Natural killer cell (primary cell): ENCODE data around the gene TNFSF12. TPM values are rescaled to one million over a fixed set of nuclear protein-coding genes. Genes with fewer than 3 reads are reported as not detected.
"Not testable (repeated sequence)": the region's sequence is repeated elsewhere in the genome, so short reads cannot be mapped to it uniquely, and the experiment has no call there.

Experiments
- ATAC-seq, 3 donors: fragments of 150-1000 bp in 2 of 3; fragments of 200-7000 bp in 1 of 3; cut with Tn5 transposase; 1 replicate in 1 of 3; 2 replicates in 2 of 3; pipeline ENCODE4 v1.10.0; 2021; ENCODE audit warnings: mild to moderate bottlenecking in 2 of 3, moderate library complexity in 2 of 3
- DNase-seq, 2 donors: peaks; one replicate each; pipeline versions ENCODE4 v3.0.0 to v3.0.0-alpha.2; 2013 to 2021; ENCODE audit warnings: mixed read lengths in 1 of 2
- H3K27ac ChIP-seq: one replicate; pipeline ENCODE4 v1.5.1; 2013; ENCODE audit warnings: mild to moderate bottlenecking, low read length
- H3K27me3 ChIP-seq: one replicate; pipeline ENCODE4 v1.6.1; 2013; ENCODE audit warnings: low read length; ENCODE audit not compliant: control insufficient read depth, insufficient read depth
- H3K36me3 ChIP-seq: one replicate; pipeline ENCODE4 v1.6.1; 2013; ENCODE audit warnings: low read length; ENCODE audit not compliant: control insufficient read depth, insufficient read depth
- H3K4me1 ChIP-seq: one replicate; pipeline ENCODE4 v1.6.1; 2013; ENCODE audit warnings: low read length; ENCODE audit not compliant: control insufficient read depth, insufficient read depth
- H3K4me3 ChIP-seq: one replicate; pipeline ENCODE4 v1.5.1; 2013; ENCODE audit warnings: low read length
- H3K9me3 ChIP-seq: one replicate; pipeline ENCODE4 v1.6.1; 2013; ENCODE audit warnings: low read length; ENCODE audit not compliant: control insufficient read depth, insufficient read depth
- H3K27ac Mint-ChIP-seq, 2 donors: one replicate each; pipeline ENCODE4 v1.8.0; 2022; ENCODE audit warnings: mild to moderate bottlenecking in 2 of 2, mixed read lengths in 2 of 2, moderate library complexity in 1 of 2
- H3K27me3 Mint-ChIP-seq, 2 donors: one replicate each; pipeline ENCODE4 v1.8.0; 2022; ENCODE audit warnings: low read depth in 2 of 2, mixed read lengths in 2 of 2
- H3K36me3 Mint-ChIP-seq: one replicate; pipeline ENCODE4 v1.8.0; 2022; ENCODE audit warnings: mixed read lengths
- H3K4me1 Mint-ChIP-seq, 2 donors: one replicate each; pipeline ENCODE4 v1.8.0; 2022; ENCODE audit warnings: mixed read lengths in 2 of 2
- H3K4me3 Mint-ChIP-seq: one replicate; pipeline ENCODE4 v1.8.0; 2022; ENCODE audit warnings: mild to moderate bottlenecking, moderate library complexity, mixed read lengths
- H3K9me3 Mint-ChIP-seq, 2 donors: one replicate each; pipeline ENCODE4 v1.8.0; 2022; ENCODE audit warnings: mixed read lengths in 2 of 2
- CTCF ChIP-seq: fragments of 200-600 bp; IDR thresholded peaks from one replicate; pipeline ENCODE4 v1.8.0; 2022; ENCODE audit warnings: antibody characterized with exemption
- WGBS: methylation state at CpG from one replicate; pipeline ENCODE4 v1.1.7; 2013; ENCODE audit warnings: missing lambda C conversion rate; ENCODE audit not compliant: insufficient coverage; 5-methylcytosine and 5-hydroxymethylcytosine counted together
- intact Hi-C: fragments of 100-400 bp; cut with micrococcal nuclease; formaldehyde crosslinking; loops from one replicate; pipeline ENCODE4 v1.14.2; 2022
- total RNA-seq, 4 donors: library from RNA; stranded (reverse); fragments of 120-200 nt in 1 of 4; gene quantifications; one replicate each; pipeline versions ENCODE4 v1.2.3 to v1.2.4, GENCODE V29; 2013 to 2022

The TNFSF12 gene
- total RNA-seq, 3 donors from 2014 or later (not counting 1 experiment from before 2014, with no cell fraction given), result 49.1 to 62.6 (median 60.3) TPM

GRCh38 chr17:7592422-7593021, 43.7 kb downstream of the TNFSF12 start:
- Mint-ChIP-seq H3K27ac (no peak overlapping the region), H3K9me3 (no peaks in the 10 kb centered on the region), H3K4me3 (no peak overlapping the region), H3K36me3 (peaks cover 23% of the 10 kb centered on the region), H3K27me3 (no peaks in the 10 kb centered on the region), H3K4me1 (no peaks in the 10 kb centered on the region)
- WGBS, result 97% methylated on average over 23 of the region's 23 CpGs
- H3K4me1 ChIP-seq, result peaks cover 8% of the 10 kb centered on the region
- DNase-seq (no peak), ATAC-seq (no peak)
- H3K9me3 ChIP-seq, result no peaks in the 10 kb centered on the region
- peaks cover 63% of the 10 kb centered on the region for H3K36me3 ChIP-seq
- H3K4me3 ChIP-seq, result no peak overlapping the region
- no peak overlapping the region for H3K27ac ChIP-seq
- TF ChIP-seq CTCF, result no peak
- intact Hi-C loops, result no loop called here
- no peaks in the 10 kb centered on the region for H3K27me3 ChIP-seq

GRCh38 chr17:7593296-7593695, 44.4 kb downstream of the TNFSF12 start:
- H3K9me3 ChIP-seq, result no peaks in the 10 kb centered on the region
- no peak overlapping the region for H3K27ac Mint-ChIP-seq

GRCh38 chr17:7597561-7597960, 48.7 kb downstream of the TNFSF12 start:
- DNase-seq, intact Hi-C loops, H3K9me3 ChIP-seq, H3K27me3 Mint-ChIP-seq, H3K9me3 Mint-ChIP-seq, H3K4me3 Mint-ChIP-seq, H3K27ac ChIP-seq, H3K4me3 ChIP-seq, H3K4me1 ChIP-seq, ATAC-seq, H3K27ac Mint-ChIP-seq, H3K4me1 Mint-ChIP-seq, H3K27me3 ChIP-seq: not testable (repeated sequence)
- peaks cover 77% of the 10 kb centered on the region for H3K36me3 ChIP-seq
- WGBS, result 100% methylated on average over 3 of the region's 5 CpGs
- peaks cover 38% of the 10 kb centered on the region for H3K36me3 Mint-ChIP-seq

More at GRCh38 chr17:7593296-7593695, 44.4 kb downstream of the TNFSF12 start:
- no peak for ATAC-seq
- H3K27me3 Mint-ChIP-seq, result no peaks in the 10 kb centered on the region
- no peak for DNase-seq
- intact Hi-C loops, result no loop called here
- Histone ChIP-seq H3K4me1 (peaks cover 8% of the 10 kb centered on the region), H3K27ac (no peak overlapping the region), H3K36me3 (peaks cover 61% of the 10 kb centered on the region), H3K27me3 (no peaks in the 10 kb centered on the region), H3K4me3 (no peak overlapping the region)
- TF ChIP-seq CTCF, result no peak
- no peaks in the 10 kb centered on the region for H3K9me3 Mint-ChIP-seq
- 93% methylated on average over 12 of the region's 12 CpGs for WGBS
- no peaks in the 10 kb centered on the region for H3K4me1 Mint-ChIP-seq
- H3K36me3 Mint-ChIP-seq, result peaks cover 23% of the 10 kb centered on the region
- H3K4me3 Mint-ChIP-seq, result no peak overlapping the region

- intact Hi-C loops, result no loop called here
- Histone ChIP-seq H3K4me3 (no peak overlapping the region), H3K4me1 (no peaks in the 10 kb centered on the region), H3K27me3 (no peaks in the 10 kb centered on the region), H3K9me3 (no peaks in the 10 kb centered on the region), H3K27ac (no peak overlapping the region), H3K36me3 (peaks cover 29% of the 10 kb centered on the region)
- Mint-ChIP-seq H3K4me1 (peaks cover 9 to 29% of the 10 kb centered on the region in 2 donors), H3K36me3 (peaks cover 23% of the 10 kb centered on the region), H3K4me3 (no peak overlapping the region), H3K9me3 (no peaks in the 10 kb centered on the region), H3K27me3 (no peaks in the 10 kb centered on the region), H3K27ac (no peak overlapping the region)
- no peak for DNase-seq
- no peak for TF ChIP-seq CTCF
- ATAC-seq, result no peak
- 99% methylated on average over 4 of the region's 4 CpGs for WGBS
Measured at GRCh38 chr17:7606280-7606679, 57.4 kb downstream of the TNFSF12 start.

Other genes with a start within 250 kb of the TNFSF12 start
- gene EIF5A, start 241.4 kb upstream of the TNFSF12 start, total RNA-seq, result 100 to 1,000 TPM; 483 to 608 (median 492) TPM
- gene GPS2, start 233.7 kb upstream of the TNFSF12 start, total RNA-seq, result 100 to 1,000 TPM; 132 to 146 (median 133) TPM
- 10 to 100 TPM; 48.9 to 57.9 (median 51.4) TPM for gene NEURL4, start 219.7 kb upstream of the TNFSF12 start, total RNA-seq
- gene ACAP1, start 212.5 kb upstream of the TNFSF12 start, total RNA-seq, result 100 to 1,000 TPM; 526 to 590 (median 540) TPM
- gene KCTD11, start 196.9 kb upstream of the TNFSF12 start, total RNA-seq, result 1 to 10 TPM; 5.6 to 9.7 (median 8.3) TPM
- not detected for gene TMEM95, start 193.9 kb upstream of the TNFSF12 start, total RNA-seq
- gene TNK1, start 168.0 kb upstream of the TNFSF12 start, total RNA-seq, result 1 to 10 TPM in 1 of 3 donors, under 1 TPM in 2; 0.18 to 1.7 (median 0.73) TPM
- 10 to 100 TPM; 38.2 to 57.8 (median 47.0) TPM for gene PLSCR3, start 154.5 kb upstream of the TNFSF12 start, total RNA-seq
- 10 to 100 TPM; 31.8 to 35.9 (median 34.2) TPM for gene TMEM256, start 145.0 kb upstream of the TNFSF12 start, total RNA-seq
- 1 to 10 TPM; 2.8 to 3.4 (median 3.1) TPM for gene NLGN2, start 141.2 kb upstream of the TNFSF12 start, total RNA-seq
- gene SPEM1, start 128.7 kb upstream of the TNFSF12 start, total RNA-seq, result not detected
- not detected for gene SPEM2, start 123.4 kb upstream of the TNFSF12 start, total RNA-seq
- not detected for gene SPEM3, start 120.2 kb upstream of the TNFSF12 start, total RNA-seq
- gene TMEM102, start 113.6 kb upstream of the TNFSF12 start, total RNA-seq, result 1 to 10 TPM; 5.1 to 8.6 (median 7.0) TPM
- 1 to 10 TPM; 1.2 to 4.2 (median 1.9) TPM for gene FGF11, start 109.5 kb upstream of the TNFSF12 start, total RNA-seq
- 10 to 100 TPM in 2 of 3 donors, 1 to 10 TPM in 1; 9.8 to 10.4 (median 10.2) TPM for gene CHRNB1, start 104.0 kb upstream of the TNFSF12 start, total RNA-seq
- 10 to 100 TPM; 64.0 to 72.5 (median 68.4) TPM for gene ZBTB4, start 69.4 kb upstream of the TNFSF12 start, total RNA-seq
- gene SLC35G6, start 67.6 kb upstream of the TNFSF12 start, total RNA-seq, result not detected
- 100 to 1,000 TPM; 515 to 879 (median 524) TPM for gene POLR2A, start 64.7 kb upstream of the TNFSF12 start, total RNA-seq
- 10 to 100 TPM in 1 of 3 donors, 1 to 10 TPM in 2; 2.7 to 11.1 (median 2.7) TPM for gene TNFSF13, start 9.7 kb downstream of the TNFSF12 start, total RNA-seq
- 10 to 100 TPM; 36.9 to 42.3 (median 39.1) TPM for gene SENP3, start 12.9 kb downstream of the TNFSF12 start, total RNA-seq
- gene CD68, start 30.6 kb downstream of the TNFSF12 start, total RNA-seq, result 10 to 100 TPM in 2 of 3 donors, 1 to 10 TPM in 1; 1.4 to 24.7 (median 13.0) TPM
- 10 to 100 TPM; 26.3 to 29.2 (median 27.1) TPM for gene MPDU1, start 34.8 kb downstream of the TNFSF12 start, total RNA-seq
- under 1 TPM in 1 of 3 donors, not detected in 2; 0.27 TPM for gene SOX15, start 41.0 kb downstream of the TNFSF12 start, total RNA-seq
- gene FXR2, start 65.8 kb downstream of the TNFSF12 start, total RNA-seq, result 10 to 100 TPM; 23.7 to 40.2 (median 29.5) TPM
- 10 to 100 TPM; 63.0 to 71.6 (median 70.1) TPM for gene SAT2, start 78.8 kb downstream of the TNFSF12 start, total RNA-seq
- not detected for gene SHBG, start 81.1 kb downstream of the TNFSF12 start, total RNA-seq
- gene ATP1B2, start 101.9 kb downstream of the TNFSF12 start, total RNA-seq, result under 1 TPM in 2 of 3 donors, not detected in 1; 0.18 to 0.19 TPM
- gene TP53, start 138.4 kb downstream of the TNFSF12 start, total RNA-seq, result 10 to 100 TPM; 56.5 to 65.5 (median 62.0) TPM
- gene WRAP53, start 139.4 kb downstream of the TNFSF12 start, total RNA-seq, result 10 to 100 TPM in 2 of 3 donors, 1 to 10 TPM in 1; 9.9 to 12.8 (median 12.0) TPM
- not detected for gene EFNB3, start 156.1 kb downstream of the TNFSF12 start, total RNA-seq
- gene DNAH2, start 168.7 kb downstream of the TNFSF12 start, total RNA-seq, result under 1 TPM in 2 of 3 donors, not detected in 1; 0.05 to 0.07 TPM